Keratinocyte (primary cell): Measurements from ENCODE around the gene IL17RD. TPM values are rescaled to one million over a fixed set of nuclear protein-coding genes. Genes with fewer than 3 reads are reported as not detected.

Source experiments
- DNase-seq: peaks from one replicate; pipeline ENCODE4 v3.0.0-alpha.2; 2011; ENCODE audit warnings: low read depth, missing footprints, low spot score
- FAIRE-seq: peaks from 2 replicates; lab custom pipeline; 2011; peaks lifted over from hg19 to GRCh38; lab: Jason Lieb, UNC
- H2AFZ ChIP-seq: 2 replicates; pipeline ENCODE4 v1.6.0; 2012; ENCODE audit warnings: low read length, control low read depth, inconsistent platforms; ENCODE audit not compliant: control insufficient read depth
- H3K27ac ChIP-seq: 2 replicates; pipeline ENCODE4 v1.5.1; 2011; ENCODE audit warnings: low read length; ENCODE audit not compliant: control insufficient read depth, insufficient read depth
- H3K27me3 ChIP-seq: 3 replicates; pipeline ENCODE4 v1.6.0; 2011; ENCODE audit warnings: low read length; ENCODE audit not compliant: control insufficient read depth, insufficient read depth; ENCODE audit errors: extremely low read depth
- H3K36me3 ChIP-seq, 2 experiments: 2 replicates in 1 of 2; 3 replicates in 1 of 2; pipeline ENCODE4 v1.5.1; 2011; ENCODE audit warnings: low read length in 2 of 2, mild to moderate bottlenecking in 1 of 2; ENCODE audit not compliant: control insufficient read depth in 2 of 2, insufficient read depth in 2 of 2; ENCODE audit errors: extremely low read depth in 1 of 2
- H3K4me1 ChIP-seq: 3 replicates; pipeline ENCODE4 v1.5.1; 2011; ENCODE audit warnings: low read length; ENCODE audit not compliant: control insufficient read depth, insufficient read depth; ENCODE audit errors: extremely low read depth
- H3K4me2 ChIP-seq: 3 replicates; pipeline ENCODE4 v1.6.0; 2011; ENCODE audit warnings: low read depth, low read length; ENCODE audit not compliant: control insufficient read depth, insufficient read depth; ENCODE audit errors: extremely low read depth
- H3K4me3 ChIP-seq, 3 experiments: fragments of 200-600 bp in 1 of 3; sonication (generic) in 1 of 3; 2 replicates in 2 of 3; 3 replicates in 1 of 3; pipeline ENCODE4 v1.5.1; 2011 to 2016; ENCODE audit warnings: low read length in 3 of 3, mild to moderate bottlenecking in 3 of 3, control low read depth in 2 of 3, inconsistent platforms in 1 of 3, low read depth in 1 of 3, mixed read lengths in 1 of 3, mixed run types in 1 of 3, moderate library complexity in 1 of 3; ENCODE audit not compliant: control insufficient read depth in 2 of 3, insufficient read depth in 2 of 3; ENCODE audit errors: extremely low read depth in 1 of 3
- H3K79me2 ChIP-seq: 2 replicates; pipeline ENCODE4 v1.6.0; 2012; ENCODE audit warnings: low read length; ENCODE audit not compliant: control insufficient read depth, insufficient read depth
- H3K9ac ChIP-seq: 3 replicates; pipeline ENCODE4 v1.6.0; 2011; ENCODE audit warnings: low read length; ENCODE audit not compliant: control insufficient read depth, insufficient read depth; ENCODE audit errors: extremely low read depth
- H3K9me1 ChIP-seq: 3 replicates; pipeline ENCODE4 v1.6.0; 2011; ENCODE audit warnings: low read length; ENCODE audit not compliant: control insufficient read depth, insufficient read depth; ENCODE audit errors: extremely low read depth
- H3K9me3 ChIP-seq: 2 replicates; pipeline ENCODE4 v1.5.1; 2012; ENCODE audit warnings: low read depth, low read length; ENCODE audit not compliant: control insufficient read depth
- H4K20me1 ChIP-seq: 3 replicates; pipeline ENCODE4 v1.6.0; 2011; ENCODE audit warnings: low read length; ENCODE audit not compliant: control insufficient read depth, insufficient read depth; ENCODE audit errors: extremely low read depth
- EZH2 ChIP-seq: IDR thresholded peaks from one replicate; pipeline ENCODE4 v1.6.1; 2012; ENCODE audit warnings: inconsistent platforms, mild to moderate bottlenecking, low read length, moderate library complexity
- dilution Hi-C: fragments of 300-500 bp; cut with MboI; formaldehyde crosslinking; loops from one replicate; pipeline ENCODE4 v1.7.0; 2020; ENCODE audit warnings: low sequenced_read_pairs; ENCODE audit not compliant: extremely low pct_ligation_motif_present
- polyA plus RNA-seq, 5 experiments: library from polyadenylated mRNA; depleted of rRNA in 3 of 5; stranded (reverse) in 3 of 5; stranded (forward) in 1 of 5; unstranded in 1 of 5; fragments of >200 nt; gene quantifications; 1 replicate in 1 of 5; 2 replicates in 3 of 5; 3 replicates in 1 of 5; pipeline versions ENCODE4 v1.2.1 to v1.2.3, GENCODE V29; 2011 to 2012; ENCODE audit warnings: missing spikeins in 2 of 5, low read depth in 1 of 5, low replicate concordance in 1 of 5
- TF ChIP-seq, protein P1 (sequence below), 3 experiments: IDR thresholded peaks in 1 of 3; conservative IDR thresholded peaks in 1 of 3; optimal IDR thresholded peaks in 1 of 3; 2 replicates in 2 of 3; 3 replicates in 1 of 3; pipeline versions ENCODE3 to v1.5.1; 2011; ENCODE audit warnings: low read length in 3 of 3, mild to moderate bottlenecking in 3 of 3, moderate library complexity in 2 of 3, control low read depth in 1 of 3, inconsistent platforms in 1 of 3; ENCODE audit not compliant: insufficient read depth in 2 of 3; ENCODE audit errors: extremely low read depth in 1 of 3

Gene IL17RD
- polyA plus RNA-seq, 1 donor (not counting 4 experiments of a cell fraction or from before 2014, with no cell fraction given), result 1.4 TPM

DNA sequence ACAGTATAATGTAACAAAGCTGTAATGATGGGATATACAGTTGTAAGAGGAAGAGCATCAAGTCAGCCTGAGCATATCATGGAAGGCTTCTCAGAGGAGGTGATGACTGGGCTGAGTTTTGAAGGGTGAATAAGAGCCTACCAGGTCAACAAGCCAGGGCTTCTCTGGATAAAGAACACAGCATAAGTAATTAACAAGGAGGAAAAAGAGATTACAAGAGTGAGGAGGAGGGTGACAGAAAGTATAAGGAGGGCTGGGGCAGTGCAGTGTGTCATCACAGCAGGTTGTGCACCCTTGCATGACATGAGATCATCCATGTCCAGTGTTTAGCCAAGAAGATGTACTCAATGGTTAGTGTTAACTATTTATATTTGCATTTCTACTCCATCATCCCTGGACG is 121.6 kb downstream of the IL17RD start:
- Histone ChIP-seq H3K4me1 (peaks cover 8% of the 10 kb centered on the region), H3K9me3 (no peaks in the 10 kb centered on the region), H3K27ac (no peak overlapping the region), H3K4me3 (no peak overlapping the region), H3K9me1 (no peaks in the 10 kb centered on the region), H3K36me3 (no peaks in the 10 kb centered on the region), H3K27me3 (no peaks in the 10 kb centered on the region), H4K20me1 (no peaks in the 10 kb centered on the region), H3K79me2 (no peaks in the 10 kb centered on the region), H2AFZ (no peak overlapping the region), H3K4me2 (no peak overlapping the region), H3K9ac (no peak overlapping the region)
- DNase-seq (no peak), FAIRE-seq (no peak)
- dilution Hi-C loops, result no loop called here
- TF ChIP-seq, protein P1, sequence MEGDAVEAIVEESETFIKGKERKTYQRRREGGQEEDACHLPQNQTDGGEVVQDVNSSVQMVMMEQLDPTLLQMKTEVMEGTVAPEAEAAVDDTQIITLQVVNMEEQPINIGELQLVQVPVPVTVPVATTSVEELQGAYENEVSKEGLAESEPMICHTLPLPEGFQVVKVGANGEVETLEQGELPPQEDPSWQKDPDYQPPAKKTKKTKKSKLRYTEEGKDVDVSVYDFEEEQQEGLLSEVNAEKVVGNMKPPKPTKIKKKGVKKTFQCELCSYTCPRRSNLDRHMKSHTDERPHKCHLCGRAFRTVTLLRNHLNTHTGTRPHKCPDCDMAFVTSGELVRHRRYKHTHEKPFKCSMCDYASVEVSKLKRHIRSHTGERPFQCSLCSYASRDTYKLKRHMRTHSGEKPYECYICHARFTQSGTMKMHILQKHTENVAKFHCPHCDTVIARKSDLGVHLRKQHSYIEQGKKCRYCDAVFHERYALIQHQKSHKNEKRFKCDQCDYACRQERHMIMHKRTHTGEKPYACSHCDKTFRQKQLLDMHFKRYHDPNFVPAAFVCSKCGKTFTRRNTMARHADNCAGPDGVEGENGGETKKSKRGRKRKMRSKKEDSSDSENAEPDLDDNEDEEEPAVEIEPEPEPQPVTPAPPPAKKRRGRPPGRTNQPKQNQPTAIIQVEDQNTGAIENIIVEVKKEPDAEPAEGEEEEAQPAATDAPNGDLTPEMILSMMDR (optimal IDR thresholded peaks at IDR 0.05 in 1 of 3, IDR thresholded peaks at IDR 0.05 in 1 of 3, conservative IDR thresholded peaks at IDR 0.05 in 1 of 3; ENCODE audit: extremely low read depth in 1 of 3, insufficient read depth in 2 of 3, low read length in 3 of 3), result no peak
- no peak for TF ChIP-seq EZH2

DNA sequence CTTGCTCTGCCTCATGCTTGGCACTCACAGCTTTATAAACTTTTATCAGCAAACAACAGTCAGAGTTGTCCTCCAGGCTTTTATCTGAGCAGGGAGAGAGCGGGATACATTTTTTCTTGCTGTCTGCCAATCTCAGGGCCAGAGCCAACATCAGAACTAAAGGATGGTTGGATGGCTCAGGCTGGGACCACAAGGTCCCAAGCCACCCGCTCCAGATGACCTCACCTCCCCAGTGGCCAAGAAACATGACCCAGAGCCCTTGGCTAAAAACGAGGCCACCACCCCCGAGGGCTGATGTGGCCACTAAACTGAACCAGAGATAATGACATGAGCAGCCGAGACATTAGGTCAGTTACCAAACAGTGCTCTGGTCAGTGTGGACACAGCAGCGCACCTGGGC is 123.5 kb downstream of the IL17RD start:
- H3K27ac ChIP-seq, result no peak overlapping the region
- no peak overlapping the region for H3K9ac ChIP-seq
- dilution Hi-C loops, result no loop called here
- no peaks in the 10 kb centered on the region for H3K4me1 ChIP-seq
- H3K36me3 ChIP-seq, result no peaks in the 10 kb centered on the region
- no peak for DNase-seq
- H3K9me3 ChIP-seq, result no peaks in the 10 kb centered on the region
- no peaks in the 10 kb centered on the region for H3K27me3 ChIP-seq
- no peak overlapping the region for H3K4me2 ChIP-seq
- no peak for FAIRE-seq
- H4K20me1 ChIP-seq, result no peaks in the 10 kb centered on the region
- no peak overlapping the region for H2AFZ ChIP-seq
- TF ChIP-seq, protein P1 (optimal IDR thresholded peaks at IDR 0.05 in 1 of 3, IDR thresholded peaks at IDR 0.05 in 1 of 3, conservative IDR thresholded peaks at IDR 0.05 in 1 of 3; ENCODE audit: extremely low read depth in 1 of 3, insufficient read depth in 2 of 3, low read length in 3 of 3), result no peak
- no peak for TF ChIP-seq EZH2
- no peaks in the 10 kb centered on the region for H3K9me1 ChIP-seq
- no peaks in the 10 kb centered on the region for H3K79me2 ChIP-seq
- H3K4me3 ChIP-seq, result no peak overlapping the region

Other genes starting within 250 kb of the IL17RD start
- gene SPATA12, start 104.7 kb downstream of the IL17RD start, polyA plus RNA-seq, result 0.08 to 0.09 TPM (median 0.08 TPM) in 3 replicates
- 0.12 to 0.29 TPM (median 0.28 TPM) in 3 replicates for gene HESX1, start 34.6 kb upstream of the IL17RD start, polyA plus RNA-seq
- gene APPL1, start 62.4 kb upstream of the IL17RD start, polyA plus RNA-seq, result 15.1 to 25.6 TPM (median 17.3 TPM) in 3 replicates
- not detected in 3 replicates for gene ASB14, start 127.3 kb upstream of the IL17RD start, polyA plus RNA-seq